Left ventricle myocardium superior (tissue), 1 donor: ENCODE data around the gene PLIN5. TPM values are rescaled to one million over a fixed set of nuclear protein-coding genes. Genes with fewer than 3 reads are reported as not detected.

Experiments
- ATAC-seq: fragments of 200-7000 bp; cut with Tn5 transposase; one replicate; pipeline ENCODE4 v1.9.1; 2020; ENCODE audit warnings: mild to moderate bottlenecking, moderate library complexity
- DNase-seq: peaks from one replicate; pipeline ENCODE4 v3.0.0-alpha.2; 2020
- intact Hi-C: fragments of 100-400 bp; cut with micrococcal nuclease; formaldehyde crosslinking; loops from one replicate; pipeline ENCODE4 v1.11.0; 2022
- total RNA-seq: library from RNA; stranded (reverse); fragmentation: NEBNext Ultra II Directional; extraction: Animal tissue kit (Norgen Biotek cat#: 25700); gene quantifications from one replicate; pipeline ENCODE4 v1.2.1, GENCODE V29; 2021
- donor health status: DM: no; HTN: yes; CAD: no; lungs with severe emphysema.

Gene PLIN5
- total RNA-seq, 1 donor from 2014 or later: 44.2 TPM

- no peak for ATAC-seq
- DNase-seq: no peak
- intact Hi-C loops: no loop called here
Observed at GRCh38 chr19:4497770-4498389, 37.1 kb downstream of the PLIN5 start.

GRCh38 chr19:4496304-4496703 is 38.7 kb downstream of the PLIN5 start:
- no peak for ATAC-seq
- DNase-seq: no peak
- intact Hi-C loops: no loop called here

- ATAC-seq (no peak), DNase-seq (no peak)
- intact Hi-C loops: no loop called here
Observed at GRCh38 chr19:4495471-4495870, 39.6 kb downstream of the PLIN5 start.

GRCh38 chr19:4494691-4495064 is 40.3 kb downstream of the PLIN5 start:
- intact Hi-C loops: no loop called here
- ATAC-seq: no peak
- no peak for DNase-seq

GRCh38 chr19:4493929-4494690 is 40.9 kb downstream of the PLIN5 start:
- DNase-seq (no peak), ATAC-seq (no peak)
- intact Hi-C loops: no loop called here

- DNase-seq (no peak), ATAC-seq (no peak)
- intact Hi-C loops: no loop called here
Observed at GRCh38 chr19:4493104-4493928, 41.7 kb downstream of the PLIN5 start.

GRCh38 chr19:4492337-4493103 is 42.5 kb downstream of the PLIN5 start:
- no peak for DNase-seq
- no peak for ATAC-seq
- intact Hi-C loops: no loop called here

GRCh38 chr19:4491446-4491845 is 43.6 kb downstream of the PLIN5 start:
- intact Hi-C loops: no loop called here
- no peak for DNase-seq
- no peak for ATAC-seq

- no peak for DNase-seq
- intact Hi-C loops: no loop called here
- no peak for ATAC-seq
Observed at GRCh38 chr19:4488496-4488895, 46.5 kb downstream of the PLIN5 start.

- intact Hi-C loops: no loop called here
- ATAC-seq: peak; percentile 68
- no peak for DNase-seq
Observed at GRCh38 chr19:4487572-4487971, 47.5 kb downstream of the PLIN5 start.

- no peak for DNase-seq
- ATAC-seq: no peak
- intact Hi-C loops: no loop called here
Observed at GRCh38 chr19:4483385-4483784, 51.6 kb downstream of the PLIN5 start.

- intact Hi-C loops: no loop called here
- ATAC-seq: no peak
- DNase-seq: no peak
Observed at GRCh38 chr19:4482721-4483364, 52.2 kb downstream of the PLIN5 start.

- no peak for DNase-seq
- ATAC-seq: no peak
- intact Hi-C loops: no loop called here
Observed at GRCh38 chr19:4477034-4477801, 57.8 kb downstream of the PLIN5 start.

- DNase-seq (no peak), ATAC-seq (no peak)
- intact Hi-C loops: no loop called here
Observed at GRCh38 chr19:4474514-4475022, 60.5 kb downstream of the PLIN5 start.

- intact Hi-C loops: no loop called here
- ATAC-seq: no peak
- DNase-seq: no peak
Observed at GRCh38 chr19:4473763-4474513, 61.1 kb downstream of the PLIN5 start.

GRCh38 chr19:4473011-4473762 is 61.8 kb downstream of the PLIN5 start:
- DNase-seq (no peak), ATAC-seq (no peak)
- intact Hi-C loops: no loop called here
